ENCODE measurements around the gene SYNM.

Gene SYNM

DNA sequence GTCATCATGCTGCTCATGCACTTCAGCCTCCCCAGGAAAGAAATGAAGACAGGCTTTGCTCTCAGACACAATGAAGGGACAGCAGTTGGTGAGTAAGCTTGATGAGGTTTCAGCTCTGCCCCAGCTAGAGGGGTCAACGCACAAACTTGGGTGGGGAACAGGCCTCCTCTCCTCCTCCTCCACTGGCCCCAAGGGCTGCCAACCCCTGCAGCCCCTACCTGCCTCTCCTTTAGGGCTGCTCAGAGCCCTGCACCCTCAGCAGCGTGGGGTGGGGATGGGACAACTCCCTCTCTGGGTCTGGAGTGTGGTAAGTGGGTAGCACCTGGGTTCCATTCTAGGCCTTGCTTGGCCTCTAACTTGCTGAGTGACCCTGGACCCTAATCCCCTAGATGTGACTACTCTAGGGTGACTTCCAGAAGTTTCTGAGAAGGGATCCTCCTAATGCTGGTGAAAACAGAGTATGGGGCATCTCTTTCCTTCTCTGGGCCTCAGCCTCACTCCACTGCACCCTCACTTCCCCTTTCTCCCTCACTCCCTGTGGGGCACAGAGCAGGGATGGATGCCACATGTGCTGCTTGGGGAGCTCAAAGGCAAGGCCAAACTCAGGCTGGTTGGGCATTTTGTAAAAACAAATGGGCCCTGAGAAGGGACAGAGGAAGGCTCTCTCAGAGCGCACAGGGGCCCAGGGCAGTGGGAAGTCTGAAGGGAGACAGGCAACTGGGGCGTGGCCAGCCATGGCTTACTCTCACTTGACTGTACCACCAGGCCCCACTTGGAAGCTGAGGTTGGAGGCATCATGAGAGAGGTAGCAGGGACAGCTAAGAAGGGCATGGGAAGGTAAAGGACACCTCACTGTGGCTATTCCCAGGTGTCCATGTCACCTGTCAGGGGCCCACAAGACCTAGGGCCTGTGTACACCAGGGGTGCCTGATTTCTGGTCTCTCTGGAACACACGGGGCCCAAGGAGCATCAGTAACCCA is 64.0 kb downstream of the SYNM start:
- no peak overlapping the region for H3K27ac ChIP-seq (replicated peaks; ENCODE audit: low read length)
- no peak overlapping the region for H3K4me2 ChIP-seq (ENCODE audit: insufficient read depth, low read length, poor library complexity, severe bottlenecking)

DNA sequence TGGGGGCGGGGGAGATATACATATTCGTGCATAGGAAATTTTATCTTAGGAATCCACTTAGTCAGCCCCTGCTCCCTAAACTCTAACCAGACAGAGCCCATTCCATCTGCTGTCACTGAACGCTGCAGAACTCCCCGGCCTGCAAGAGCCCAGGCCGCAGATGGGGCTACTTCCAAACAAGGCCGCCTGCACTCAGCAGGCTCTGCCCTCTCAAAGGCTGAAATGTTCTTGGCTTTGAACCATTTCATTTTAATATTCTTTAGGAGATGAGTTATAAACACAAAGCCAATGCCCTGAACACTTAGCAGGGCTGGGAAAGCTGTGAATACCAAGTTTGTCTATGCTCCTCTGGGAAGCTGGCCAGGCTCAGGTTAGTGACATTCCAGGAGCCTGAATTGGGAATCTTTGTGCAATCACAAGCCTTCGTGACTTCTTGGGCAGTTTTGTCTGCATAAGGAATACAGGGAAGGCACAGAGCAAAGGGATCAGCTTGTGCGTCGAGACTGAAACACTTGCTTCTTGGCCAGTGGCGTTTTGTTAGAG is 65.0 kb downstream of the SYNM start:
- no peak overlapping the region for H3K14ac ChIP-seq (ENCODE audit: low read length)
- H3K9me3 ChIP-seq (replicated peaks in 1 of 2; ENCODE audit: control insufficient read depth in 2 of 2, insufficient read depth in 1 of 2, low read depth in 1 of 2, low read length in 2 of 2) = no peaks in the 10 kb centered on the region
- no peak overlapping the region for H3K9ac ChIP-seq (ENCODE audit: low read depth, low read length, poor library complexity)
- no peak overlapping the region for H3K4me3 ChIP-seq (ENCODE audit: low read length in 2 of 2)
- no peak overlapping the region for H3K27ac ChIP-seq (replicated peaks; ENCODE audit: low read length)
- H3K4me2 ChIP-seq (ENCODE audit: insufficient read depth, low read length, poor library complexity, severe bottlenecking) = no peak overlapping the region
- H2BK15ac ChIP-seq (ENCODE audit: low read length) = no peak overlapping the region
- H2BK120ac ChIP-seq (ENCODE audit: low read depth, low read length) = no peak overlapping the region
- H3K18ac ChIP-seq (ENCODE audit: low read length) = no peak overlapping the region
- H2BK12ac ChIP-seq (ENCODE audit: low read length) = no peak overlapping the region
- H3K4me1 ChIP-seq (ENCODE audit: control insufficient read depth in 2 of 2, insufficient read depth in 1 of 2, low read depth in 1 of 2, low read length in 2 of 2) = peaks cover 0 to 2% of the 10 kb centered on the region in 2 donors
- no peaks in the 10 kb centered on the region for H3K27me3 ChIP-seq (ENCODE audit: control insufficient read depth in 3 of 3, insufficient read depth in 3 of 3, low read depth in 1 of 3, low read length in 3 of 3)
- no peak for DNase-seq (ENCODE audit: low spot score)
- no peak overlapping the region for H4K8ac ChIP-seq (ENCODE audit: low read depth, low read length)
- H3K23ac ChIP-seq (ENCODE audit: low read depth, low read length, poor library complexity) = no peak overlapping the region
- H2AK5ac ChIP-seq (ENCODE audit: low read depth, low read length) = no peak overlapping the region
- H3K36me3 ChIP-seq (replicated peaks in 1 of 2; ENCODE audit: control insufficient read depth in 2 of 2, insufficient read depth in 2 of 2, low read length in 2 of 2) = peaks cover 15 to 53% of the 10 kb centered on the region in 2 donors
- WGBS, 2 donors (ENCODE audit: extremely low coverage in 2 of 2, insufficient read length in 2 of 2, insufficient replicate concordance in 1 of 2) = no CpG with 5 or more reads among the region's 10 CpGs
- no peak overlapping the region for H2AFZ ChIP-seq (ENCODE audit: low read length)
- H2BK5ac ChIP-seq (ENCODE audit: low read length) = no peak overlapping the region
- H3K79me1 ChIP-seq (ENCODE audit: low read depth, low read length) = no peaks in the 10 kb centered on the region
- no peak overlapping the region for H4K91ac ChIP-seq (ENCODE audit: low read depth, low read length, poor library complexity)
- H3K4ac ChIP-seq (ENCODE audit: low read length) = no peak overlapping the region

More for the DNA sequence above, 64.0 kb downstream of the SYNM start:
- Histone ChIP-seq H3K23ac (ENCODE audit: low read depth, low read length, poor library complexity) (no peak overlapping the region), H3K9me3 (replicated peaks in 1 of 2; ENCODE audit: control insufficient read depth in 2 of 2, insufficient read depth in 1 of 2, low read depth in 1 of 2, low read length in 2 of 2) (no peaks in the 10 kb centered on the region), H3K4ac (ENCODE audit: low read length) (no peak overlapping the region), H2AFZ (ENCODE audit: low read length) (no peak overlapping the region), H3K27me3 (ENCODE audit: control insufficient read depth in 3 of 3, insufficient read depth in 3 of 3, low read depth in 1 of 3, low read length in 3 of 3) (no peaks in the 10 kb centered on the region), H3K79me1 (ENCODE audit: low read depth, low read length) (no peaks in the 10 kb centered on the region), H4K91ac (ENCODE audit: low read depth, low read length, poor library complexity) (no peak overlapping the region), H3K4me3 (ENCODE audit: low read length in 2 of 2) (no peak overlapping the region), H2BK5ac (ENCODE audit: low read length) (no peak overlapping the region), H2BK12ac (ENCODE audit: low read length) (no peak overlapping the region), H3K9ac (ENCODE audit: low read depth, low read length, poor library complexity) (no peak overlapping the region), H3K14ac (ENCODE audit: low read length) (no peak overlapping the region), H2AK5ac (ENCODE audit: low read depth, low read length) (no peak overlapping the region), H4K8ac (ENCODE audit: low read depth, low read length) (no peak overlapping the region), H2BK15ac (ENCODE audit: low read length) (no peak overlapping the region), H3K18ac (ENCODE audit: low read length) (peak overlapping the region; percentile 66), H2BK120ac (ENCODE audit: low read depth, low read length) (no peak overlapping the region), H3K4me1 (ENCODE audit: control insufficient read depth in 2 of 2, insufficient read depth in 1 of 2, low read depth in 1 of 2, low read length in 2 of 2) (peaks cover 0 to 2% of the 10 kb centered on the region in 2 donors), H3K36me3 (replicated peaks in 1 of 2; ENCODE audit: control insufficient read depth in 2 of 2, insufficient read depth in 2 of 2, low read length in 2 of 2) (peaks cover 12 to 44% of the 10 kb centered on the region in 2 donors)
- no CpG with 5 or more reads among the region's 5 CpGs for WGBS, 2 donors (ENCODE audit: extremely low coverage in 2 of 2, insufficient read length in 2 of 2, insufficient replicate concordance in 1 of 2)
- DNase-seq (ENCODE audit: low spot score) = no peak

DNA sequence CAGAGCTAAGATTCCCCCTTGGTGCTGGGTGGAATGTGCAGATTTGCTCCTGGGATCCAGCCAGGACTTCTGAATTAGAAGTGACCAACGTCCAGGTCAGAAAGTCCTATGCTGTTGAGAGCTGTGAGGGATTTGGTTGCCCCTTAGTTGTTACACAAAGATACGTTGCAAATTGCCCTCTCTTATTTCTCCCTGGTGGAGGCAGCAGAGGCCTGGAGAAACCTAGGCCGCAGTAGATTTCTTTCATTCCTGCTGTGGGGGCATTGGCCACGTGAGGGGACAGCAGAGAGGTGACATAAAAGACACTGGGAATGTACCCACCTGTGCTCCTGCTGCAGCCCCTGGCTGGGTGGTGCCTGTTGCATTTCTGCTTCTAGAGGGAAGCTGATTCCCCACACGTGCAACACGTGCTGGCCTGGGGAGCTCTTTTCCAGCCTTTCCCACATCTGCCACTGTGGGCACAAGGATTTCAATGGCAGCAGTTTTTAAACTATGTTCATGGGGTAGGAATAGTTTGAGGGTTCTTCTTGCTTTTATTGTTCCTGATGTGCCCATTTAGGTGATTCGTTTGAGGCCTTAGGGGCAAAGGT is 65.7 kb downstream of the SYNM start:
- no peaks in the 10 kb centered on the region for H3K27me3 ChIP-seq (ENCODE audit: control insufficient read depth in 3 of 3, insufficient read depth in 3 of 3, low read depth in 1 of 3, low read length in 3 of 3)
- peaks cover 15 to 56% of the 10 kb centered on the region in 2 donors for H3K36me3 ChIP-seq (replicated peaks in 1 of 2; ENCODE audit: control insufficient read depth in 2 of 2, insufficient read depth in 2 of 2, low read length in 2 of 2)
- H2BK12ac ChIP-seq (ENCODE audit: low read length) = no peak overlapping the region
- peaks cover 0 to 2% of the 10 kb centered on the region in 2 donors for H3K4me1 ChIP-seq (ENCODE audit: control insufficient read depth in 2 of 2, insufficient read depth in 1 of 2, low read depth in 1 of 2, low read length in 2 of 2)
- no peaks in the 10 kb centered on the region for H3K79me1 ChIP-seq (ENCODE audit: low read depth, low read length)
- no peak overlapping the region for H4K8ac ChIP-seq (ENCODE audit: low read depth, low read length)
- no peak overlapping the region for H2BK15ac ChIP-seq (ENCODE audit: low read length)
- H3K4ac ChIP-seq (ENCODE audit: low read length) = no peak overlapping the region
- H3K18ac ChIP-seq (ENCODE audit: low read length) = no peak overlapping the region
- no peak overlapping the region for H3K9ac ChIP-seq (ENCODE audit: low read depth, low read length, poor library complexity)
- no peak overlapping the region for H3K14ac ChIP-seq (ENCODE audit: low read length)
- H2AFZ ChIP-seq (ENCODE audit: low read length) = no peak overlapping the region
- H3K4me2 ChIP-seq (ENCODE audit: insufficient read depth, low read length, poor library complexity, severe bottlenecking) = no peak overlapping the region
- no peak overlapping the region for H2AK5ac ChIP-seq (ENCODE audit: low read depth, low read length)
- H2BK120ac ChIP-seq (ENCODE audit: low read depth, low read length) = no peak overlapping the region
- H2BK5ac ChIP-seq (ENCODE audit: low read length) = no peak overlapping the region
- no peak for DNase-seq (ENCODE audit: low spot score)
- no peak overlapping the region for H3K27ac ChIP-seq (replicated peaks; ENCODE audit: low read length)
- no peaks in the 10 kb centered on the region for H3K9me3 ChIP-seq (replicated peaks in 1 of 2; ENCODE audit: control insufficient read depth in 2 of 2, insufficient read depth in 1 of 2, low read depth in 1 of 2, low read length in 2 of 2)
- no CpG with 5 or more reads among the region's 7 CpGs for WGBS, 2 donors (ENCODE audit: extremely low coverage in 2 of 2, insufficient read length in 2 of 2, insufficient replicate concordance in 1 of 2)
- H4K91ac ChIP-seq (ENCODE audit: low read depth, low read length, poor library complexity) = no peak overlapping the region
- H3K4me3 ChIP-seq (ENCODE audit: low read length in 2 of 2) = no peak overlapping the region
- H3K23ac ChIP-seq (ENCODE audit: low read depth, low read length, poor library complexity) = no peak overlapping the region

DNA sequence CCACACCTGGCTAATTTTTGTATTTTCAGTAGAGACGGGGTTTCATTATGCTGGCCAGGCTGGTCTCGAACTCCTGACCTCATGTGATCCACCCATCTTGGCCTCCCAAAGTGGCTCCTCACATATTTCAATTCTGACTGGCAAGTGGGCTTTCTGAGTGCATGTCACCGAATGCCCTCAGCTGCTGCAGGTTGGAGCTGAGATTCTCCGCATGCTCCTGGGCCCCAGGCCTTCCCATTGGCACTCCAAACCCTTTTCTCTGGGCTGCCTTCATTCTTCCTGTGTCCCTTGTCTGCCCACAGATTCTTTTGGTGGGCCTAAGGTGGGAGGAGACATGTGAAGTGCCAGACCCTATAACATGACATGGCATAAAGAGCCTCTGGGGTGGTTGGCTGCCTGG is 67.3 kb downstream of the SYNM start:
- H3K14ac ChIP-seq (ENCODE audit: low read length) = no peak overlapping the region
- no peak overlapping the region for H2BK5ac ChIP-seq (ENCODE audit: low read length)
- no peaks in the 10 kb centered on the region for H3K9me3 ChIP-seq (replicated peaks in 1 of 2; ENCODE audit: control insufficient read depth in 2 of 2, insufficient read depth in 1 of 2, low read depth in 1 of 2, low read length in 2 of 2)
- no peaks in the 10 kb centered on the region for H3K4me1 ChIP-seq (ENCODE audit: control insufficient read depth in 2 of 2, insufficient read depth in 1 of 2, low read depth in 1 of 2, low read length in 2 of 2)
- H3K23ac ChIP-seq (ENCODE audit: low read depth, low read length, poor library complexity) = no peak overlapping the region
- H2BK12ac ChIP-seq (ENCODE audit: low read length) = no peak overlapping the region
- no peak overlapping the region for H2BK15ac ChIP-seq (ENCODE audit: low read length)
- no peak overlapping the region for H3K18ac ChIP-seq (ENCODE audit: low read length)
- H3K4ac ChIP-seq (ENCODE audit: low read length) = no peak overlapping the region
- no peak overlapping the region for H3K9ac ChIP-seq (ENCODE audit: low read depth, low read length, poor library complexity)
- DNase-seq (ENCODE audit: low spot score) = no peak
- no peaks in the 10 kb centered on the region for H3K27me3 ChIP-seq (ENCODE audit: control insufficient read depth in 3 of 3, insufficient read depth in 3 of 3, low read depth in 1 of 3, low read length in 3 of 3)
- no peak overlapping the region for H2AK5ac ChIP-seq (ENCODE audit: low read depth, low read length)
- no peaks in the 10 kb centered on the region for H3K79me1 ChIP-seq (ENCODE audit: low read depth, low read length)
- H3K4me2 ChIP-seq (ENCODE audit: insufficient read depth, low read length, poor library complexity, severe bottlenecking) = no peak overlapping the region
- H2BK120ac ChIP-seq (ENCODE audit: low read depth, low read length) = no peak overlapping the region
- WGBS, 2 donors (ENCODE audit: extremely low coverage in 2 of 2, insufficient read length in 2 of 2, insufficient replicate concordance in 1 of 2) = no CpG with 5 or more reads among the region's 4 CpGs
- no peak overlapping the region for H4K8ac ChIP-seq (ENCODE audit: low read depth, low read length)
- H3K4me3 ChIP-seq (ENCODE audit: low read length in 2 of 2) = no peak overlapping the region
- no peak overlapping the region for H3K27ac ChIP-seq (replicated peaks; ENCODE audit: low read length)
- no peak overlapping the region for H4K91ac ChIP-seq (ENCODE audit: low read depth, low read length, poor library complexity)
- H3K36me3 ChIP-seq (replicated peaks in 1 of 2; ENCODE audit: control insufficient read depth in 2 of 2, insufficient read depth in 2 of 2, low read length in 2 of 2) = peaks cover 15 to 49% of the 10 kb centered on the region in 2 donors
- no peak overlapping the region for H2AFZ ChIP-seq (ENCODE audit: low read length)
